Activated CD4-positive, alpha-beta T cell treated with anti-CD3 and anti-CD28 coated beads, Interleukin-2, Interleukin-4, amounts not matched to agents 100 ng/mL and 50 ng/mL, durations not matched to agents 16 hours and 8 hours (primary cell): ENCODE measurements around the gene PPP4C.
"Not testable (repeated sequence)": the region's sequence is repeated elsewhere in the genome, so short reads cannot be mapped to it uniquely, and the experiment has no call there.

Source experiments
- DNase-seq: peaks from one replicate; pipeline ENCODE4 v3.0.0-alpha.2; 2020; ENCODE audit warnings: low spot score

The PPP4C gene

DNA sequence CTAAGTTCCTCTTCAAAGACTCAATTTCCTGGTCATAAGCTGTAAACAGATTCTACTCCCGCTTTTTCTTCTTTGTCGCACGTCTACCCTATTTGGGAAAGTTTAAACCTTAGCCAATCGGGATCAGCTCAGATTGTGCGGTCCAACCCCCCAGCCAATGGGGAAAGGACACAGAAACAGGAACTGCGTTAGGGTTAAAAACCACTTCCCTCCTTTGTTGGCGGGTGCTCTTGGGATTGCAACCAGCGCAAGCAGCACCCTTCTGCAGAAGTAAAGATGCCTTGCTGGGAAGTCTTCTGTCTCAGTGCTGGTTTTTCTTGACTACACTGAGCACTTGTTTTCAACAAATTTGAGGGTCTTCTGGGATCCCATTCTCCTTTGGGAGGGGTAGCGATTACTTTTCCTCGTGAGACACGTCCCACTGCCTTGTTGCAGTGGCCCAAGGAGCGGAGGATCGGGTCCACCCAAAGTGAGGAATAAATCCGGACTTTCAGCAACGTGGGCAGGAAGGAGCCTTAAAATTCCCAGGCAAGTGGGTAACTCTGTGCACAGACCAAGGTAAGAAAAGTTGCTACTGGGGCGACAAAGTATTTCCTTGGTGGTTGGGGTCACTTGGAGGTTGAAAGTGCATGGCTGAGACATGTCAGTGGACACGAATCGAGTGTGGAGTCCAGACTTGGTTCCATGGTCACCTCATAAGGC, 21.2 kb downstream of the PPP4C start:
- no peak for DNase-seq

DNA sequence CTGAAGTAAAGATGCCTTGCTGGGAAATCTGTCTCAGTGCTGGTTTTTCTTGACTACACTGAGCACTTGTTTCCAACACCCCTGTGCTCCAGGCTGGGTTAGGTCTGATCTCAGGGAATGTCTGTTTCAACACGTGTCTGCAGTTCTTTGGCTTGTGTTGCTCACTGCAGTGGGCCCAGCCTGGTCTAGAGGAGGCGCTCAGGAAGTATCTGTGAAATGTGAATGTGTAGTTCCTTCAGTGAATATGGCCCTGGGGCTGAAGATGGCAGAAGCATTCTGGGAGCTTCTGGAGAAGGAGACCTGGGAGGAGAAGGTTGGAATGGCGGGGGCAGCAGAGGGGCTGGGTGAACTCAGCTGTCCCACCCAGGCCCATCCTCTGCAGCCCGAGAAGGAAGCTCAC, 28.3 kb downstream of the PPP4C start:
- DNase-seq, result no peak

DNA sequence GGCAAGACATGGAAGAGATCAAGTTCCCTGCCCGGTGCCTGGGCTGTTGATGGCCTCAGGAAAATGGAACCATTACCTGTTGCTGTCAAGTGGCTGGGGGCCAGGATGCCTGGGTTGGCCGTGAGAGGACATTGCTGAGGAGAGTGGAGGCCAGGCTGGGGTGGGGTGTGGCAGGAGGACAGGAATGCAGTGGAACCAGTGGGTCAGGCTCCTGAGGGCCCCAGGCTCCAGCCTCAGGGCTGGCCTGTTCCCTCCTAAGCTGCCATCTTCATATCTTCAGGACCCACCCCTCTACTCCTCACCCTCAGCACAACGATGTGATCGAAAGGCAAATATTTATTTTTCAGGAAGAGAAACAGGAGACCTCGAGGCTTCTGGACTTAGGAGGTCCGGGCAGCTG, 28.7 kb downstream of the PPP4C start:
- no peak for DNase-seq

DNA sequence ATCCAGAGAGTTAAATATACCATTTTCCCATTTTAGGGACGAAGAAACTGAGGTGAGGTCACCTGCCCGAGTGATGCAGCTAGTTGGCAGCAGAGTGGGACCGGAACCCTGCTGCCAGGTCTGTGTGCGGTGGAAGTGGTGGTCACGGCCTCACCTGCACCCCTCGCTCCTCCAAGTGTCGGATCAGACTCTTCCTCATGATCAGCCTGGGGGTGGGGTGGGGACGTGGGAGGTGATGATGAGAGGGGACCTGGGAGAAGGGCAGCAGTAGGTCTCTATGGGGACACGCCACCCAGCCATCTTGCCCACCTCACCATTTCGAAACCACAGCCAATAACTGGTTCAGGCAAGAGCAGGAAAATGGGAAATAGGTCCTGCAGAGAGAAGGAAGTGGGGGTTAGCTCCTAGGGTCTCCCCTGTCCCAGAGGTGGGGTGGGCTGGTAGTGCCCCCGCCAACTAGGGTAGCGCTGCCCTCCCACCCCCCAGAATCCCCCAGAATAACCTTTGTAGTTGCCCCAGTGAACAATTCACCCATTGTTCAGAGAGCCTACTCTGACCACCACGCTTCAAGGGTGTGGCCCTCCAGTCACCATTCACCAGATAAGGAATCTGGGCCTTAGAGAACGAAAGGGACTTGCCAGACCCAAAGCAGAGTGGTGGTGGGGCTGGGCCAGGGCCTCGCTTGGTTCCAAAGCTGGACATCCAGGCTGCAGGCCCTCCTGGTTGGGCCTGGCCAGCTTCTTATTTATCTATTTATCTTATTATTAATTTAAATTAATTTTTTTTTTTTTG, 32.5 kb downstream of the PPP4C start:
- DNase-seq, result no peak

DNA sequence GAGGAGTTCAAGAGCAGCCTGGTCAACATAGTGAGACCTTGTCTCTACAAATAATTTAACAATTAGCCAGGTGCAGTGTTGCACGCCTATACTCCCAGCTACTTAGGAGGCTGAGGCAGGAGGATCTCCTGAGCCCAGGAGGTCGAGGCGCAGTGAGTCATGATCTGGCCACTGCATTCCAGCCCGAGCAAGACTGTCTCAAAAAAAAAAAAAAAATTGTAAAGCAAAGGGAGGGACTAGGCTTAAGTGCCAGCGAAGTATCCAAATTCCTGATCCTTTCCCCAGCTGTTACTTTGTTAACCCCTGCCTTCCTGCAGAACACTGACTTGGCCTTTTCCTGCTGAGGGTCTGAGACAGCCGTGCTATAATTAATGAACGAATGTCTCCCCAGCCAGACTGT, 34.9 kb downstream of the PPP4C start:
- DNase-seq, result no peak

DNA sequence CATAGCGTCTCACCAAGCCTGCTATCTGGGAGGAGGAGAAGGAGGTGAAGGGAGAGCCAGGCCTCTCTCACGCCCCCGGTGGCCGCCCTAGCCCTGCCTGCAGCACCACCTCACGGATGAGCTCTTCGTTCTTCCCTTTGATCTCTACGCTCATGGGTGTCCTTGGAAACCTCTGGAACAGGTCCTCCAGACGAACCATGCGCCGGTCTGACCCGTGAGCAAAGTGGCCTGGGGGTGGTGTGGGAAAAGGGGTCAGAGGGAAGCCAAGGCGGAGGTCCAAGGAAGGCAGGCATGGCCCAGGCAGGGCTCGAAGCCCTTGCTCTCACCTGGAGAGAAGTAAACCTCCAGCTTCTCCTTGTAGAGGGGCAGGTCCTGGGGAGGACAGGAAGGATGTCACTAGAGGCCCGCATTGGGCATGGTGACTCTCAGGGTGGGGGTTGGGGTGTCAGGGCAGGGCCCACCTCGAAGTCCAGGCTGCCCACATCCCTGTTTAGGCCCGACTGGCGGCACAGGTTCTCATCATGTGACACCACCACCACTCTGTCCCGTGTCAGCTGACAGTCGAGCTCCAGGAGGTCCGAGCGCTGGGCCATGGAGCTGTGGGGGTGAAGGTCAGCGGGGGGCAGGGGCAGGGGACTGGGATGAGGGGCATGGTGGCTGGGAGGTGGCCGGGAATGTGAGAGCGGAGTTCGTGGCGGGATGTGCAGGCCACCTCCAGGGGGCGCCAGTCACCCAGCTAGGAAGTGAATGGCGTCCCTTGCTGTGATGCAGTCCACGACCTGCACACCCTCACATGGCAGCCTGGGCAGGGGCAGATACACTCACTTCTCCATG, 36.6 kb downstream of the PPP4C start:
- peak; percentile 63 for DNase-seq

DNA sequence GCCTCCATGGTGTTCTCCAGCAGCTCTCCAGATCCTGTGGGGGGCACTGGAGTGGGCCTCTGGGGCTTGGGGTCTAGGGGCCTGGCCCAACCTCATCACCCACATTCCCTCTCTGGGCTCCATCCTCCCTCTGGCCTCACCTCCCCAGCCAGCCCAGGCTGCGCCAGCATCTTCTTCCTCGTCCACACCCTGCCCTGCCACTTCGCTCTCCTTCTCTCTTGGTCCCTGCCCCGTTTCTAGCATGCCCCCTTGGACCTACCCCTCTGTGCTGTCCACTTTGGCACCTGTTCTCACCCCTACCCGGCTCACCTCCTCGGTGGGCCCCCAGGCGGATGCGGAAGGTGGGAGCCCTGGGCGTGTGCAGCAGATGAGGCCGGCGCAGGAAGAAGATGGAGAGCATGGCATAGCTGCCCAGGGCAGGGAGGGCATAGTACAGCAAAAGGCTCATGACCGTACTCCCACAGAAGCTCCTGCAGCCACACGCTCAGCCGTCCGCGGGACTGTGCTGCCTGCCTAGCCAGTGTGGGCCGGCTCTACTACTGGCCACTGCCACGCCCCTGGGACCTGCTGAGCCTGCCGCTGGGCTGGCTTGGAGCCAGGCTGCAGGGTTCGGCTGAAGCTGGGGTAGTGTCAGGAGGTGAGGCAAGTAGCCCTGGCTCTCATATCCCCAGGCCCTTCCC, 37.4 kb downstream of the PPP4C start, which contains the start of gene GDPD3:
Gene GDPD3, minus strand, starts transcription at position 507 of the 680 bp plus-strand sequence. Its CDS starts 59 bp downstream, at position 448.
- DNase-seq, result no peak

DNA sequence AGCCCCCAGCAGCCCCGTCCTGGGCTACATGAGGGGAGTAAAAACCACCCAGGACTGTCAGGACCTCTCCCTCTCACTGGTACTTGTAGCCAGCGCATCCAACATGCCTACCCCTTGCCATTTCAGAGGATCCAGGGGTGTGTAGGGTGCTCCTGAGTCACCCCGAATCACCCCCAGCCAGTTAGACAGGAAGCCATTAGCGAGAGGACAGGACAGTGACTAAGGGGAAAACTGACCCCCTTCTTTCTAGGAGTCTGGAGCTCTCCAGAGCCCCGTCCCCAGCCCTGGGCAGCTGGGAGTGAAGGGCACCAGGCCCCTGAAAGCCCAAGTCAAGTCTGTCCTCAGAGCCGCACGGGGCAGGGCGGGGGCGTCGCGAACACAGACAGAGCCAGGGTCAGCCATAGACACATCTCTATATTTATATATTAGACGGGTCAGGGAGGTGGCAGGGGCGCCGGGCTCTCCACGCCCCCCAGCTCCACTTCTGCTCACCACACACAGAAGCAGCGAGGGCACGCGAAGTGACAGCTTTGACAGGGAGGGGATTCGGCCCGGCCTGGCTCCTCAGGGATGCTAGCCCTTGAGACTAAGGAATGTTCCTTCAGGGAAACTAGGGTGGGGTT, 38.0 kb downstream of the PPP4C start:
- no peak for DNase-seq

DNA sequence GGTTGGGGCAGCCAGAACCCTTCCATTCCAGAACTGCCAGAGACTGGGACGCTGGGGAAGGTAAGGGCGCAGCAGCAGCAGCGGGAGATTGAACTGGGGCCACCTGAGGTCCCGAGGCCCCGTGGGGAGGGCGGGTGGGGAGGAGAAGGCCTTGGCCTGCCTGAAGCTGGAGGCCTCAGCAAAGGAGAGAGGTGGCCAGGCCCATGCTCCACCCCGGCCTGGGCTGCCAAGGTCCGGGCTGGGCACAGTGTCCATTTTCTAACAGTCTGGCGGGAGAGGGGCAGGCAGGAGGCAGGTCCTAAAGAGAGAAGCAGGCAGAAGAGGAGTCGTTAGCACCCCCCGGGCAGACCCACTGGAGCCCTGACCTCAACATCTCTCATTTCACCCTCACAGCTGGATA, 38.6 kb downstream of the PPP4C start:
- no peak for DNase-seq

DNA sequence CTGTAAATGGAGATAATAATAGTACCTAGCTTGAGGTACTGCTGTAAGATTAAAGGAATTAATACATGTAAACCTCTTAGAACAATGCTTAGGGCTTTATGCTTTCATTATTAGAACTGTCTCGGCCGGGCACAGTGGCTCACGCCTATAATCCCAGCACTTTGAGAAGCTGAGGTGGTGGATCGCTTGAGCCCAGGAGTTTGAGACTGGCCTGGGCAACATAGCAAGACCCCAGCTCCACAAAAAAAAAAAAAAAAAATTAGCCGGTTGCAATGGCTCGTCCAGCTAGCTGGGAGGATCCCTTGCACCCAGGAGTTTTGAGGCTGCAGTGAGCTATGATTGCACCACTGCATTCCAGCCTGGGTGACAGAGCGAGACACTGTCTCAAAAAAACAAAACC, 39.0 kb downstream of the PPP4C start:
- DNase-seq, result not testable (repeated sequence)

DNA sequence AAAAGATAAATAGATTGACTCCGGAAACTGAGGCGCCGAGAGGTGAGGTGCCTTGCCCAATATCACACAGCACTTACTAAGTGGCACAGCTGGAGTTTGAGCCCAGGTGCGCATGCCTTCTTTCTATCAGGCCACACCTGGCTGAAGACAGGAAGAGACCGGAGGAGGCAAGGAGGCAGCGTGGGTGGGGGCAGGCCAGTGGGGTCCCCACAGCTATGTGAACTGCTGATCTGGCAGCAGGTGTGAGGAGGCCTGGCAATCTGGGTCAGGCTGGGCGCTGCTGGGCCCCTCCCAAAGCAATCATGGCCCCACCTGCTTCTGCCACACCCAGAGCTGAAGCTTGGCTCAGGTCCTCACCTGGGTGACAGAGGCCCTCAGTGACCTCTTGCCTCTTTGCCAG, 39.4 kb downstream of the PPP4C start:
- no peak for DNase-seq

DNA sequence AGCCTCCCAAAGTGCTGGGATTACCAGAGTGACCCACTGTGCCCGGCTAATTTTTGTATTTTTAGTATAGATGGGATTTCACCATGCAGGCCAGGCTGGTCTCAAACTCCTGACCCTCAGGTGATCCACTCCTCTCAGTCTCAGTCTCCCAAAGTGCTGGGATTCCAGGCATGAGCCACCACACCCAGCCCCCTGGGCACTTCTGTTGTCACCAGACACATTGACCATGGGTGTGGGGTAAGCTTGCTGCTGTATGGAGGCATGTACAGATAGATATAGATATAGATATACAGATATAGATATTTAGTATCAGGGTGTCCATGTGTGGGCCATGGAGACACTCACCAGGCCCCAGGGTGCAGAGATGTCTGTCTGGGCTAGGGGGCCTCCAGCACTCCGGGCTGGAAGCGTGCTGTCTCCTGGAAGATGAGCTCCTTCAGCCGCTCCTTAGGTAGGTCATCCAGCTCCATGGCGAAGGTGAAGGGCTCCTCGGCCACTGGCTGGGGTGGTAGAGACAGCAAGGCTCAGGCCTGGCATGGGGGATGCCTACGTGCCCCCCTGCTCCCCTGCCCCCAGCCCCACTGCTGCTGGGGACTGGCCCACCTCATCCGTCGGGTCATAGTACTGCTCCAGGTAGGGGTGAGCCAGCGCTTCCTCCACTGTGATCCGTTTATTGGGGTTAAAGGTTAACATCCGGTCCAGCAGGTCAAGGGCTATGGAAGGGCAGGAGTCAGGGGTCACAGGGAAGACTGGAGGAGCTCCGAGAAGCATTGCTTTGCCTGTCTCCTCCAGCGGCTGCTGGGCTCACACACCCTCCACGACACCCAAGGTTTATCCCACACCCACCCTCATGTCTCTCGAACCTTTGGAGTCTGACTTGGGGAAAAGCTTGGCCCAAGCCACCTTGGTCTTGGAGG, 40.8 kb downstream of the PPP4C start:
- no peak for DNase-seq

DNA sequence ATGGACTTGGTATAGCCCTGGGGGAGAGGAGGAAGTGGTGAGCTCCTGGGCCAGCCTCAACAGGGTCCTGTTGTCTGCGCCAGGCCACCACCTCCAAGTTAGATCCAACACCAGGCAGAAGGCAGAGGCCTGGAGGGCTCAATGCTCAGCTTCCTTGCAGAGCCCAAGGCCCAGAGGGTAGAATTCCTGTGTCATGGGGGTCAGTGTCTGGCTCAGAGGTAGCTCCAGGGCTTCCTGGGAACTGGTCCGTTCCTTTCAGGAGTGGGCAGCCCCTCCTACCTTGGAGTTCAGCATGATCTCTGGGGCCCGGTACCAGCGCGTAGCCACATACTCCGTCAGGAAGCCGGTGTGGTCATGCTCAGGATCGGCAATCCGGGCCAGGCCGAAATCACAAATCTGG, 42.0 kb downstream of the PPP4C start:
- no peak for DNase-seq

DNA sequence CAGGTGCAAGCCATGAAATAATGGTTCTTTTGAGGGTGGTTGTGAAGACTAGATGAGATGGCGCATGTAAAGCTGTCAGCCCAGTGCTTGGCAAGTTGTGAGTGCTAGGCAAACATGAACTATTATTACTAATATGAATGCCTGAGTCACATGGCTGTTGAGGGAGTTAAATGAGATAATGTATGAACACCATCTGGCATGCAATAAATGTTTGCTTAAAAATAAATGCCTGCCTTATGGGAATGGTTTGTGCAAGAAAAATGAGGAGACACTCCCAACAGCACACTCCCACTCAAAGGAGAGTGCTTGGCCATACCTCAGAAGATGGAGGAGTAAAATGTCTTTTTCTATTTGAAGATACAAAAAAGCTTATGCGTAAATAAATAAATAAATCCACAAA, 43.6 kb downstream of the PPP4C start:
- no peak for DNase-seq

DNA sequence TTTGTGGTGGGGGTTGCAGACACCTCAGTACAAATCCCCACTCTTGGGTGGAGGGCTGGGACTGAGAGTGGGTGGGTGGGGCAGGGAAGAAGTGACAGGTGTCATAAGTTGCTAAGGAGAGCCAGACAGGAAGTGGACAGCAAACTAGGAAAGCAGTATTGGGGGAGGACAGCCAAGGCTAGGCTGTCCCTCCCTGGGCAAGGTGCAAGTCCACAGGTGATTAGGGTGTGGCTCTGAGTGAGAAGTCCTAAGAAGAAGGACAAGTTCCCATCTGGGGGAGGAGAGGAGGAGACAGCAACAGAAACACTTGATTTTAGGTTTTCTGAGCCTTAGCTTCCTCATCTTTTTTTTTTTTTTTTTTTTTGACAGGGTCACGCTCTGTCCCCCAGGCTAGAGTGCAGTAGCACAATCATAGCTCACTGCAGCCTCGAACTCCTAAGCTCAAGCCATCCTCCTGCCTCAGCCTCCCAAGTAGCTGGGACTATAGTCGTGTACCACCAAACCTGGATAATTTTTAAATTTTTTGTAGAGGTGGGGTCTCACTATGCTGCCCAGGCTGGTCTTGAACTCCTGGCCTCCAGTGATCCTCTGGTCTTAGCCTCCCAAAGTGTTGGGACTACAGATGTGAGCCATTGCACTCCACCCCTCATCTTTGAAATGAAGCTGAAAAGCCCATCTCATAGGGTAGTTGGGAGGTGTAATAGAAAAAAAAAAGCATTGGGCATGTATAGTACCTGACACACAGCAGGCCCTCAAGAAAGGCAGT, 44.7 kb downstream of the PPP4C start:
- no peak for DNase-seq

DNA sequence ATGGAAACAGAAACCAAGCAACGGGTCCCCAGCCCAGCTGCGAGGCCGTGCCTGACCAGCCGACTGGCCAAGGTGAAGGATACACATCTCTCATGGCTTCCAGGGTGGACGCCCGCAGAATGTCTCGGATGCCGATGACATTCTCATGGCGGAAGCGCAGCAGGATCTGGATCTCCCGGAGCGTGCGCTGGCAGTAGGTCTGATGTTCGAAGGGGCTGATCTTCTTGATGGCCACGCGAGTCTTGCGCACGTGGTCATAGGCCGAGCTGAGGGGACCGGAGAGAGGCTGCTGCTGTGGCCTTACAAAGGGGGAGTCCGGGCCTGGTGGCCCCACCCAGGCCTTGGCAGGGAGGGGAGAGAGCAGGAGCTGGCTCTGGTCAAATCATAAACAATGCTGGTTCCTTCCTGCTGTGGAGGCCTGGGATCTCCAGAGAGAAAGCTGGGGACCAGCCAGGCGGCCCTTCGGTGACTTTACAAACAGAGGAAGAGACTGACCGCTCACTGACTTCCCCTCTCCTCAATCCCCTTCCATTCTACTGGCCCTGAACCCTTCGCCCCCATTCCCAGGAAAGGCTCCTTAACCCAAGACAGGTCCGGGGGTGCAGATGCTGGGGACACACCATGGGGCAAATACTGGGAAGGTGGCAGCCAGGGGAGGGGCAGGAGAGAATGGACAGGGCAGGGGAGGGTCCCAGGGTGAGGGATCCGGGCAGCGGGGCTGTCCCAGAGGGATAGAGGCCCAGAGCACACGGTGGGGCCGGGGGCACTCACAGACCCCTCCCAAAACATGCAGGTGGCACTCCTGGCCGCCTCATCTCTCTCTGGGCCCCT, 46.2 kb downstream of the PPP4C start:
- no peak for DNase-seq

DNA sequence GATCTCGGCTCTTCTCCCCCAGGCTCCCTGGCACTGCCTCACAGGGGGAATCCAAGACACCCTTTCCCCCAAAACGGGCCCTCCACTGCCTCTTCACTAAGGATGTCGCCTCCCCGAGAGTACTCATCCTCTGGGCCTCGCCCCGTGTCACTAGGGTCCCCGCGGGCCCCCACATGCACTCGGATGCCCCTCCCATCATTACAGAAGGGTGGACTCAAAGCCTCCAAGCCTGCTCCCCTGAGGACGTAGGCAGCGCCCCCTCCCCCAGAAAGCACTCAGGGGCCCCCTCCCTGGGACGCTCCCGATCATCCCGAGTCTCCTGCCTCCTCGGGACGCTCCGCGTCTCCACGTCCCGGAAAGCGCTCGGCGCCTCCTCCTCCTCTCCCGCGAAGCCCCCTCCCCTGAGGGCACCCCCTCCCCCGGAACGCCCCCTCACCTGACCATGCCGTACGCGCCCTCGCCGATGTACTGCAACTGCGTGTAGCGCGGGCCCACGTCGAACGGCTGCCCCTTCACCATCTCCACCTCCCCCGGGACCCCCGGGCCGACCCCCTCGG, 46.9 kb downstream of the PPP4C start:
- no peak for DNase-seq

DNA sequence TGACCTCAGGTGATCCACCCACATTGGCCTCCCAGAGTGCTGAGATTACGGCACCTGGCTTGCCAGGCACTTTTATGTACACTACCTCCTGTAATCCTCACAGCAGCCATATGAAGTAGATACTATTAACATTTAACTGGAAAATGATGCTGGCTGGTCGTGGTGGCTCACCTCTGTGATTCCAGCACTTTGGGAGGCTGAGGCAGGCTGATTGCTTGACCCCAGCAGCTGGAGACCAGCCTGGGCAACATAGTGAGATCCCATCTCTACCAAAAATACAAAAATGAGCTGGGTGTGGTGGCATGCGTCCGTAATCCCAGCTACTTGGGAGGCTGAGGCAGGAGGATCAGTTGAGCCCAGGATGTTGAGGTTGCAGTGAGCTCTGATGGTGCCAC, 49.2 kb downstream of the PPP4C start:
- DNase-seq, result no peak

DNA sequence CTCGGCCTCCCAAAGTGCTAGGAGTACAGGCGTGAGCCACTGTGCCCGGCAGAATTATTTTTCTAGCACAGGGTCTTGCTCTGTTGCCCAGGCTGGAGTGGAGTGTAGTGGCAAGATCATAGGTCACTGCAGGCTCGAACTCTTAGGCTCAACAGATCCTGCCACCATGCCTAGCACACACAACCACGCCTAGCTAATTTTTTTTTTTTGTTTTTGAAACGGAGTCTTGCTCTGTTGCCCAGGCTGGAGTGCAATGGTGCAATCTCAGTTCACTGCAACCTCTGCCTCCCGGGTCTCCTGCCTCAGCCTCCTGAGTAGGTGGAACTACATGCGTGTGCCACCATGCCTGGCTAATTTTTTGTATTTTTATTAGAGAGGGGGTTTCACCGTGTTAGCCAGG, 49.9 kb downstream of the PPP4C start:
- not testable (repeated sequence) for DNase-seq
